CD14-positive monocyte (primary cell): Measurements from ENCODE around the gene ARL11. TPM values are rescaled to one million over a fixed set of nuclear protein-coding genes. Genes with fewer than 3 reads are reported as not detected.

Source experiments
- DNase-seq, 3 donors: peaks; one replicate each; pipeline ENCODE4 v3.0.0-alpha.2; 2011 to 2022
- H2AFZ ChIP-seq: 2 replicates; pipeline ENCODE4 v1.6.0; 2012; ENCODE audit warnings: mild to moderate bottlenecking, low read depth, low read length, inconsistent platforms; ENCODE audit not compliant: insufficient read depth, poor library complexity, severe bottlenecking
- H3K27ac ChIP-seq, 2 donors: 1 replicate in 1 of 2; 2 replicates in 1 of 2; pipeline ENCODE4 v1.5.1; 2012 to 2013; ENCODE audit warnings: low read length in 2 of 2, control low read depth in 1 of 2, inconsistent platforms in 1 of 2, low read depth in 1 of 2, mild to moderate bottlenecking in 1 of 2
- H3K27me3 ChIP-seq, 2 donors: one replicate each; pipeline versions ENCODE4 v1.6.0 to v1.6.1; 2011 to 2013; ENCODE audit warnings: low read length in 2 of 2; ENCODE audit not compliant: control insufficient read depth in 2 of 2, insufficient read depth in 2 of 2
- H3K36me3 ChIP-seq, 2 donors: replicated peaks in 1 of 2; 1 replicate in 1 of 2; 2 replicates in 1 of 2; pipeline versions ENCODE4 v1.5.1 to v1.6.1; 2012 to 2013; ENCODE audit warnings: low read length in 2 of 2, control low read depth in 1 of 2, inconsistent platforms in 1 of 2, mild to moderate bottlenecking in 1 of 2; ENCODE audit not compliant: insufficient read depth in 2 of 2, control insufficient read depth in 1 of 2
- H3K4me1 ChIP-seq, 2 donors: 1 replicate in 1 of 2; 2 replicates in 1 of 2; pipeline versions ENCODE4 v1.5.1 to v1.6.1; 2012 to 2013; ENCODE audit warnings: low read length in 2 of 2, control low read depth in 1 of 2, inconsistent platforms in 1 of 2, mild to moderate bottlenecking in 1 of 2, moderate library complexity in 1 of 2; ENCODE audit not compliant: insufficient read depth in 2 of 2, control insufficient read depth in 1 of 2
- H3K4me2 ChIP-seq: replicated peaks from 2 replicates; pipeline ENCODE3; 2012; ENCODE audit warnings: low read length, moderate library complexity, mild to moderate bottlenecking; ENCODE audit not compliant: poor library complexity, severe bottlenecking; ENCODE audit errors: extremely low read depth
- H3K4me3 ChIP-seq, 3 experiments: fragments of 200-600 bp in 1 of 3; sonication (generic) in 1 of 3; replicated peaks in 1 of 3; 1 replicate in 2 of 3; 2 replicates in 1 of 3; pipeline ENCODE4 v1.5.1; 2011 to 2013; ENCODE audit warnings: low read length in 3 of 3, mild to moderate bottlenecking in 3 of 3, control low read depth in 2 of 3, low read depth in 2 of 3, inconsistent platforms in 1 of 3, moderate library complexity in 1 of 3
- H3K79me2 ChIP-seq: 2 replicates; pipeline ENCODE4 v1.6.0; 2012; ENCODE audit warnings: mild to moderate bottlenecking, control low read depth, inconsistent platforms, low read length, moderate library complexity; ENCODE audit not compliant: insufficient read depth
- H3K9ac ChIP-seq: 2 replicates; pipeline ENCODE4 v1.6.0; 2017; ENCODE audit warnings: low read length, mild to moderate bottlenecking; ENCODE audit not compliant: insufficient read depth, poor library complexity, severe bottlenecking
- H3K9me3 ChIP-seq, 2 donors: replicated peaks in 1 of 2; 1 replicate in 1 of 2; 2 replicates in 1 of 2; pipeline versions ENCODE4 v1.5.1 to v1.6.1; 2012 to 2013; ENCODE audit warnings: low read length in 2 of 2, control low read depth in 1 of 2; ENCODE audit not compliant: control insufficient read depth in 1 of 2, insufficient read depth in 1 of 2
- H4K20me1 ChIP-seq: 2 replicates; pipeline ENCODE4 v1.6.0; 2012; ENCODE audit warnings: mild to moderate bottlenecking, low read length, control low read depth, moderate library complexity; ENCODE audit not compliant: insufficient read depth
- H3K27ac Mint-ChIP-seq, 7 donors: one replicate each; pipeline ENCODE4 v1.8.0; 2020; ENCODE audit warnings: mild to moderate bottlenecking in 7 of 7, mixed read lengths in 7 of 7, moderate library complexity in 6 of 7, inconsistent platforms in 2 of 7
- H3K27me3 Mint-ChIP-seq, 3 donors: one replicate each; pipeline ENCODE4 v1.8.0; 2021 to 2022; ENCODE audit warnings: low read depth in 3 of 3, mild to moderate bottlenecking in 3 of 3, mixed read lengths in 3 of 3, moderate library complexity in 3 of 3, inconsistent platforms in 1 of 3
- H3K36me3 Mint-ChIP-seq, 2 donors: one replicate each; pipeline ENCODE4 v1.8.0; 2020; ENCODE audit warnings: mixed read lengths in 2 of 2, inconsistent platforms in 1 of 2, mild to moderate bottlenecking in 1 of 2
- H3K4me1 Mint-ChIP-seq: one replicate; pipeline ENCODE4 v1.8.0; 2020; ENCODE audit warnings: mild to moderate bottlenecking, mixed read lengths
- H3K4me3 Mint-ChIP-seq, 2 donors: one replicate each; pipeline ENCODE4 v1.8.0; 2020; ENCODE audit warnings: mild to moderate bottlenecking in 2 of 2, mixed read lengths in 2 of 2, moderate library complexity in 1 of 2
- H3K9me3 Mint-ChIP-seq, 7 donors: one replicate each; pipeline ENCODE4 v1.8.0; 2020 to 2022; ENCODE audit warnings: mixed read lengths in 7 of 7, mild to moderate bottlenecking in 6 of 7, moderate library complexity in 6 of 7, inconsistent platforms in 2 of 7
- WGBS: methylation state at CpG from one replicate; pipeline ENCODE4 v1.1.5; 2013; ENCODE audit warnings: missing lambda C conversion rate; ENCODE audit not compliant: insufficient coverage; 5-methylcytosine and 5-hydroxymethylcytosine counted together
- intact Hi-C, 2 donors: fragments of 100-400 bp; cut with micrococcal nuclease; formaldehyde crosslinking; loops; one replicate each; pipeline versions ENCODE4 v1.15.0 to v1.15.1; 2023
- polyA plus RNA-seq, 3 donors: library from polyadenylated mRNA; depleted of rRNA in 1 of 3; unstranded in 2 of 3; stranded (reverse) in 1 of 3; fragments of 300-500 nt in 2 of 3; fragments of >200 nt in 1 of 3; fragmentation: Illumina TruSeq in 2 of 3; gene quantifications; 1 replicate in 2 of 3; 2 replicates in 1 of 3; pipeline ENCODE4 v1.2.3, GENCODE V29; 2012 to 2021
- TF ChIP-seq, protein P1 (sequence below): fragments of 200-600 bp; IDR thresholded peaks from one replicate; pipeline ENCODE4 v1.8.0; 2022; ENCODE audit warnings: antibody characterized with exemption, mild to moderate bottlenecking

The ARL11 gene
- polyA plus RNA-seq, 3 donors = 12.8 to 19.2 (median 15.2) TPM

DNA sequence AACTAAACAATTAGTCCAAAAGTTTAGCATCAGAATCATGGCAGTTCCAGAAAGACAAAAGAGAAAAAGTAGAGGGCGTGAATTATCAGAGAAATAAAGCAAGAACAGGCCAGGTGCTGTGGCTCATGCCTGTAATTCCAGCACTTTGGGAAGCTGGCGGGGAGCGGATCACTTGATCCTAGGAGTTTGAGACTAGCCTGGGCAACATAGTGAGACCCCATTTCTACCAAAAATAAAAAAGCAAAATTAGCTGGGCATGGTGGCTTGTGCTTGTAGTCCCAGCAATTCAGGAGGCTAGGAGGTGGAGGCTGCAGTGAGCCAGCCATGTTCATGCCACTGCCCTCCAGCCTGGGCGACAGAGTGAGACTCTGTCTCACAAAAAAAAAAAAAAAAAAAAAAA is 18.4 kb downstream of the ARL11 start:
- DNase-seq = no peak
- H3K4me1 ChIP-seq = peaks cover 34 to 52% of the 10 kb centered on the region in 2 donors
- H3K27me3 ChIP-seq = no peaks in the 10 kb centered on the region
- Mint-ChIP-seq H3K4me3 (no peak overlapping the region), H3K27me3 (peaks cover 0 to 4% (median 3%) of the 10 kb centered on the region in 3 donors), H3K36me3 (peaks cover 0 to 3% of the 10 kb centered on the region in 2 donors), H3K27ac (no peak overlapping the region), H3K9me3 (peaks cover 0 to 1% (median 0%) of the 10 kb centered on the region in 7 donors), H3K4me1 (peaks cover 39% of the 10 kb centered on the region)
- H3K79me2 ChIP-seq = peaks cover 7% of the 10 kb centered on the region
- no peaks in the 10 kb centered on the region for H4K20me1 ChIP-seq
- no peak overlapping the region for H3K9ac ChIP-seq
- TF ChIP-seq, protein P1, sequence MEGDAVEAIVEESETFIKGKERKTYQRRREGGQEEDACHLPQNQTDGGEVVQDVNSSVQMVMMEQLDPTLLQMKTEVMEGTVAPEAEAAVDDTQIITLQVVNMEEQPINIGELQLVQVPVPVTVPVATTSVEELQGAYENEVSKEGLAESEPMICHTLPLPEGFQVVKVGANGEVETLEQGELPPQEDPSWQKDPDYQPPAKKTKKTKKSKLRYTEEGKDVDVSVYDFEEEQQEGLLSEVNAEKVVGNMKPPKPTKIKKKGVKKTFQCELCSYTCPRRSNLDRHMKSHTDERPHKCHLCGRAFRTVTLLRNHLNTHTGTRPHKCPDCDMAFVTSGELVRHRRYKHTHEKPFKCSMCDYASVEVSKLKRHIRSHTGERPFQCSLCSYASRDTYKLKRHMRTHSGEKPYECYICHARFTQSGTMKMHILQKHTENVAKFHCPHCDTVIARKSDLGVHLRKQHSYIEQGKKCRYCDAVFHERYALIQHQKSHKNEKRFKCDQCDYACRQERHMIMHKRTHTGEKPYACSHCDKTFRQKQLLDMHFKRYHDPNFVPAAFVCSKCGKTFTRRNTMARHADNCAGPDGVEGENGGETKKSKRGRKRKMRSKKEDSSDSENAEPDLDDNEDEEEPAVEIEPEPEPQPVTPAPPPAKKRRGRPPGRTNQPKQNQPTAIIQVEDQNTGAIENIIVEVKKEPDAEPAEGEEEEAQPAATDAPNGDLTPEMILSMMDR = no peak
- no peak overlapping the region for H2AFZ ChIP-seq
- WGBS = 100% methylated on average over 1 of the region's 4 CpGs
- no peak overlapping the region for H3K4me3 ChIP-seq
- H3K36me3 ChIP-seq = no peaks in the 10 kb centered on the region
- H3K4me2 ChIP-seq = no peak overlapping the region
- intact Hi-C loops = no loop called here
- no peaks in the 10 kb centered on the region for H3K9me3 ChIP-seq
- no peak overlapping the region for H3K27ac ChIP-seq

DNA sequence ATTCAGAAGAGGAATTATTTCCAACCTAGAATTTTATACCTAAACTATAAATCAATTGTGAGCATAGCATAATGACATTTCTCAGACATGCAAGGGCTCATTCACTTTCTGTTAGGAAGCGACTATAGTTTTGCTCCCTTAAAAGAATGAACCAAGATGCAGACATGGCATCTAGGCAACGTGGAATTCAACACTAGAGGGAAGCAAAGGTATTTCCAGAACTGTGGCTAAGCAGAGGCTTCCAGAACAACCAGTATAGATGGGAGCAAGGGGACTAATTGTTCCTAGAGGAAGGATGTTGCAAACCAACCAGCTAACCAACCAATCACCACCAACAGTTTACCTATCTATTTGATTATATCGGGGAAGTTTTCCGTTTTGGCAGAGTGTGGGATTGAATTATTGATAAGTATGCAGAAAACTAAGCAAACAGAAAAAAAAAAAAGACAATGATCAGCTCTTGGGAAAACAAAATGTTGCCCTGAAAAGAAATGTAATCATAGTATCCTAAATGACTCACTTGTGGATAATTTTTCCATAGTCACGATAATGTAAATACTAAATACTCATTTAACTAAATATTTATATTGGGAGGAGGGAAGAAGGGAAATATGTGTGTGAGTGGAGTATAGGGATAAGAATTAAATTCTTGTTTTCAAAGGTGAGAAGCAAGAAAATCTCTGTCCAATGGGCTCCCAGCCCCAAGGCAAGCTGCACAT is 21.1 kb downstream of the ARL11 start:
- peaks cover 0 to 4% (median 3%) of the 10 kb centered on the region in 3 donors for H3K27me3 Mint-ChIP-seq
- Histone ChIP-seq H4K20me1 (no peaks in the 10 kb centered on the region), H3K79me2 (no peaks in the 10 kb centered on the region), H3K27me3 (no peaks in the 10 kb centered on the region), H3K4me2 (no peak overlapping the region), H3K9me3 (no peaks in the 10 kb centered on the region), H3K4me3 (no peak overlapping the region), H3K27ac (no peak overlapping the region), H3K36me3 (no peaks in the 10 kb centered on the region), H3K9ac (no peak overlapping the region), H3K4me1 (peaks cover 15 to 25% of the 10 kb centered on the region in 2 donors), H2AFZ (no peak overlapping the region)
- H3K27ac Mint-ChIP-seq = no peak overlapping the region
- no CpG with 5 or more reads among the region's 5 CpGs for WGBS
- peaks cover 21% of the 10 kb centered on the region for H3K4me1 Mint-ChIP-seq
- peaks cover 0 to 3% of the 10 kb centered on the region in 2 donors for H3K36me3 Mint-ChIP-seq
- TF ChIP-seq, protein P1 = no peak
- H3K4me3 Mint-ChIP-seq = no peak overlapping the region
- intact Hi-C loops = no loop called here
- no peaks in the 10 kb centered on the region for H3K9me3 Mint-ChIP-seq
- no peak for DNase-seq
